ENCODE results near the gene CDH5. TPM values are rescaled to one million over a fixed set of nuclear protein-coding genes. Genes with fewer than 3 reads are reported as not detected.

Gene CDH5
- total and polyA plus RNA-seq, 2 donors from 2014 or later: 13.9 to 41.3 TPM

GRCh38 chr16:66416136-66416535, 49.6 kb downstream of the CDH5 start:
- no peaks in the 10 kb centered on the region for H3K4me1 ChIP-seq (ENCODE audit: control insufficient read depth in 2 of 3, insufficient read depth in 2 of 3, low read depth in 1 of 3, low read length in 3 of 3)
- no peak for TF ChIP-seq CTCF (IDR thresholded peaks at IDR 0.05; ENCODE audit: borderline replicate concordance, extremely low read depth, insufficient read depth)

GRCh38 chr16:66416939-66417700, 50.6 kb downstream of the CDH5 start:
- FAIRE-seq: no peak
- Histone ChIP-seq H3K4me1 (ENCODE audit: control insufficient read depth in 2 of 3, insufficient read depth in 2 of 3, low read depth in 1 of 3, low read length in 3 of 3) (no peaks in the 10 kb centered on the region), H3K27ac (ENCODE audit: low read depth in 2 of 2, low read length in 2 of 2) (no peak overlapping the region), H3K9ac (ENCODE audit: low read length in 3 of 3) (no peak overlapping the region), H3K4me3 (ENCODE audit: low read length in 3 of 3) (no peak overlapping the region), H3K27me3 (ENCODE audit: control insufficient read depth, insufficient read depth, low read length) (no peaks in the 10 kb centered on the region), H3K9me3 (ENCODE audit: control insufficient read depth in 2 of 3, insufficient read depth in 1 of 3, low read length in 3 of 3) (no peaks in the 10 kb centered on the region), H3K36me3 (ENCODE audit: control insufficient read depth in 2 of 3, insufficient read depth in 3 of 3, low read length in 3 of 3) (no peaks in the 10 kb centered on the region)
- DNase-seq: no peak
- TF ChIP-seq CTCF (IDR thresholded peaks at IDR 0.05; ENCODE audit: borderline replicate concordance, extremely low read depth, insufficient read depth): no peak
- intact Hi-C loops (cut with DNase I): no loop called here

More at GRCh38 chr16:66416136-66416535, 49.6 kb downstream of the CDH5 start:
- peaks cover 0 to 3% (median 0%) of the 10 kb centered on the region in 3 donors for H3K9me3 ChIP-seq (ENCODE audit: control insufficient read depth in 2 of 3, insufficient read depth in 1 of 3, low read length in 3 of 3)
- DNase-seq (no peak), FAIRE-seq (no peak)
- no peak overlapping the region for H3K4me3 ChIP-seq (ENCODE audit: low read length in 3 of 3)
- intact Hi-C loops (cut with DNase I): no loop called here
- H3K9ac ChIP-seq (ENCODE audit: low read length in 3 of 3): no peak overlapping the region
- no peak overlapping the region for H3K27ac ChIP-seq (ENCODE audit: low read depth in 2 of 2, low read length in 2 of 2)
- H3K36me3 ChIP-seq (ENCODE audit: control insufficient read depth in 2 of 3, insufficient read depth in 3 of 3, low read length in 3 of 3): no peaks in the 10 kb centered on the region
- H3K27me3 ChIP-seq (ENCODE audit: control insufficient read depth, insufficient read depth, low read length): no peaks in the 10 kb centered on the region

- Histone ChIP-seq H3K9me3 (ENCODE audit: control insufficient read depth in 2 of 3, insufficient read depth in 1 of 3, low read length in 3 of 3) (no peaks in the 10 kb centered on the region), H3K9ac (ENCODE audit: low read length in 3 of 3) (no peak overlapping the region), H3K4me1 (ENCODE audit: control insufficient read depth in 2 of 3, insufficient read depth in 2 of 3, low read depth in 1 of 3, low read length in 3 of 3) (no peaks in the 10 kb centered on the region), H3K27me3 (ENCODE audit: control insufficient read depth, insufficient read depth, low read length) (no peaks in the 10 kb centered on the region), H3K27ac (ENCODE audit: low read depth in 2 of 2, low read length in 2 of 2) (no peak overlapping the region), H3K4me3 (ENCODE audit: low read length in 3 of 3) (no peak overlapping the region), H3K36me3 (ENCODE audit: control insufficient read depth in 2 of 3, insufficient read depth in 3 of 3, low read length in 3 of 3) (no peaks in the 10 kb centered on the region)
- no peak for FAIRE-seq
- no peak for TF ChIP-seq CTCF (IDR thresholded peaks at IDR 0.05; ENCODE audit: borderline replicate concordance, extremely low read depth, insufficient read depth)
- intact Hi-C loops (cut with DNase I): no loop called here
- no peak for DNase-seq
Measured at GRCh38 chr16:66418165-66418962, 51.9 kb downstream of the CDH5 start.

Data from kidney (tissue), 14 donors.